Loucy (cell line): ENCODE results near the gene ATG7.

Source experiments
- CTCF ChIP-seq: fragments of 200-600 bp; sonication (generic); conservative IDR thresholded peaks from 2 replicates; pipeline ENCODE4 v1.5.1; 2014; ENCODE audit warnings: mild to moderate bottlenecking, antibody characterized with exemption, low read length
- EZH2phosphoT487 ChIP-seq: fragments of 200-600 bp; IDR thresholded peaks from 2 replicates; pipeline ENCODE4 v1.6.1; 2018; ENCODE audit warnings: antibody characterized with exemption, mild to moderate bottlenecking, moderate library complexity, borderline replicate concordance

DNA sequence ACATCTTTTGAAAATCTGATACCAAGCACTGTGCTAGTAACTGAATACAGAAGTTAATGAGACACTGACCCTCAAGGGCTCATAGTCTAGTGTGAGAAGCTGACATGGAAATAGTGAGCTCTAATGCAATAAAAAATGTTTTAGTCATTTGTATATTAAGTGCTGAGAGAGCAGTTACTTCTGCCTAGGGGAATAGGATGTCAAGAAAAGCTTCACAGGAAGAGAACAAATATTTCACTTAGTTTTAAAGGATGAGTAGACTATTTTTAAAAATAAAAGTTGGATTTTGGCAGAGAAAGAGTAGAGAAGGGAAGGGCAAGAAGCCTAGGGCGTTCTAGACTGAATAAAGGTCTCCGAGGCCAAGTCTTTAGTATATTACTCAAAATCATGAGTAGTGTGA lies 158.4 kb downstream of the ATG7 start:
- TF ChIP-seq CTCF (no peak), EZH2phosphoT487 (no peak)
